Esophagus muscularis mucosa (tissue), 4 donors: ENCODE measurements around the gene NCKAP5. TPM values are rescaled to one million over a fixed set of nuclear protein-coding genes. Genes with fewer than 3 reads are reported as not detected.

Source experiments
- DNase-seq: peaks from one replicate; pipeline ENCODE4 v3.0.0-alpha.2; 2017; ENCODE audit errors: extremely low spot score
- H3K27ac ChIP-seq, 4 donors: fragments of 200-600 bp; sonication (generic); replicated peaks in 1 of 4; 1 replicate in 3 of 4; 2 replicates in 1 of 4; pipeline ENCODE4 v1.5.1; 2016 to 2019; ENCODE audit warnings: mild to moderate bottlenecking in 1 of 4
- H3K27me3 ChIP-seq, 4 donors: fragments of 200-600 bp; sonication (generic); one replicate each; pipeline versions ENCODE4 v1.5.1 to v1.6.0; 2016 to 2019
- H3K36me3 ChIP-seq, 4 donors: fragments of 200-600 bp; sonication (generic); one replicate each; pipeline ENCODE4 v1.5.1; 2016 to 2019
- H3K4me1 ChIP-seq, 4 donors: fragments of 200-600 bp; sonication (generic); one replicate each; pipeline ENCODE4 v1.5.1; 2016 to 2019
- H3K4me3 ChIP-seq, 4 donors: fragments of 200-600 bp; sonication (generic); 1 replicate in 2 of 4; 2 replicates in 2 of 4; pipeline ENCODE4 v1.5.1; 2016 to 2019; ENCODE audit warnings: mild to moderate bottlenecking in 4 of 4, moderate library complexity in 1 of 4
- H3K9me3 ChIP-seq, 4 donors: fragments of 200-600 bp; sonication (generic); 1 replicate in 3 of 4; 2 replicates in 1 of 4; pipeline ENCODE4 v1.5.1; 2016 to 2019
- EP300 ChIP-seq: sonication (generic); formaldehyde crosslinking; IDR thresholded peaks from one replicate; pipeline ENCODE4 v1.6.1; 2017; ENCODE audit warnings: antibody characterized with exemption
- POLR2A ChIP-seq: fragments of 450-650 bp; IDR thresholded peaks from one replicate; pipeline ENCODE4 v1.6.1; 2017; ENCODE audit warnings: antibody characterized with exemption, moderate library complexity, mild to moderate bottlenecking, low read depth
- POLR2AphosphoS5 ChIP-seq, 2 donors: sonication (generic); formaldehyde crosslinking; IDR thresholded peaks; one replicate each; pipeline ENCODE4 v1.6.1; 2017; ENCODE audit warnings: antibody characterized with exemption in 2 of 2
- WGBS: methylation state at CpG from one replicate; pipeline ENCODE4 v1.1.5; 2018; 5-methylcytosine and 5-hydroxymethylcytosine counted together
- intact Hi-C: fragments of 100-400 bp; cut with DNase I; formaldehyde crosslinking; loops from one replicate; pipeline ENCODE4 v1.15.1; 2023
- total RNA-seq, 4 donors: library from RNA; depleted of rRNA; stranded (reverse); fragments of >200 nt; gene quantifications; one replicate each; pipeline versions ENCODE4 v1.1.0 to v1.2.1, GENCODE V29; 2016
- TF ChIP-seq, protein P1 (sequence below), 3 experiments: fragments of 200-600 bp in 2 of 3; fragments of 450-650 bp in 1 of 3; sonication (generic) in 2 of 3; IDR thresholded peaks; one replicate each; pipeline ENCODE4 v1.5.1; 2017 to 2019; ENCODE audit warnings: antibody characterized with exemption in 3 of 3, mild to moderate bottlenecking in 2 of 3, moderate library complexity in 1 of 3

Gene NCKAP5
- total RNA-seq, 4 donors from 2014 or later, result 0.33 to 1.8 (median 1.0) TPM

- no peaks in the 10 kb centered on the region for H3K9me3 ChIP-seq
- no peak for DNase-seq
- no peak overlapping the region for H3K4me3 ChIP-seq
- H3K27me3 ChIP-seq, result no peaks in the 10 kb centered on the region
- no peaks in the 10 kb centered on the region for H3K4me1 ChIP-seq
- 88% methylated on average over 4 of the region's 4 CpGs for WGBS
- intact Hi-C loops, result no loop called here
- no peak for TF ChIP-seq EP300
- TF ChIP-seq, protein P1, sequence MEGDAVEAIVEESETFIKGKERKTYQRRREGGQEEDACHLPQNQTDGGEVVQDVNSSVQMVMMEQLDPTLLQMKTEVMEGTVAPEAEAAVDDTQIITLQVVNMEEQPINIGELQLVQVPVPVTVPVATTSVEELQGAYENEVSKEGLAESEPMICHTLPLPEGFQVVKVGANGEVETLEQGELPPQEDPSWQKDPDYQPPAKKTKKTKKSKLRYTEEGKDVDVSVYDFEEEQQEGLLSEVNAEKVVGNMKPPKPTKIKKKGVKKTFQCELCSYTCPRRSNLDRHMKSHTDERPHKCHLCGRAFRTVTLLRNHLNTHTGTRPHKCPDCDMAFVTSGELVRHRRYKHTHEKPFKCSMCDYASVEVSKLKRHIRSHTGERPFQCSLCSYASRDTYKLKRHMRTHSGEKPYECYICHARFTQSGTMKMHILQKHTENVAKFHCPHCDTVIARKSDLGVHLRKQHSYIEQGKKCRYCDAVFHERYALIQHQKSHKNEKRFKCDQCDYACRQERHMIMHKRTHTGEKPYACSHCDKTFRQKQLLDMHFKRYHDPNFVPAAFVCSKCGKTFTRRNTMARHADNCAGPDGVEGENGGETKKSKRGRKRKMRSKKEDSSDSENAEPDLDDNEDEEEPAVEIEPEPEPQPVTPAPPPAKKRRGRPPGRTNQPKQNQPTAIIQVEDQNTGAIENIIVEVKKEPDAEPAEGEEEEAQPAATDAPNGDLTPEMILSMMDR (IDR thresholded peaks at IDR 0.05), result no peak
- no peak for TF ChIP-seq POLR2AphosphoS5 (IDR thresholded peaks at IDR 0.05)
- TF ChIP-seq POLR2A, result no peak
- no peak overlapping the region for H3K27ac ChIP-seq
- H3K36me3 ChIP-seq, result no peaks in the 10 kb centered on the region
Observed at GRCh38 chr2:133390156-133390555, 178.1 kb downstream of the NCKAP5 start.

DNA sequence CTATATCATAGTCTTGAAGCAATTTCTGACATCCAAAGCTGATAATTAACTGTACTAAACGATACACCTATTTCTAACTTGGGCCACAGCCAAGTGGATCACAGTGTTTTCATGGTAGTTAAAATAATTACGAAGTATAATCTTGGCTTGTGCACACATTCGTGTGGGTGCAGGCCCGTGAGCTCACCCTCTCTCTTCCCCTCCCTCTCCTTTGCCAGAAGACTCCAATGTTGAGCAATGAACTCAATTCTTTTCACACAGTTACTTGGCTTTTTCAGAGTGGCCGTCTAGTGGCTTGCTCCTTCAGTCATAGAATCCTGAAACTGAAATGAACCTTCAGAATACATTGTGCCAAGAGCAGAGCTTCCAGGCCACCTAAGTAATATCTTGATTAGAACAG is 178.7 kb downstream of the NCKAP5 start:
- WGBS, result 84% methylated on average over 5 of the region's 5 CpGs
- H3K36me3 ChIP-seq, result no peaks in the 10 kb centered on the region
- no peak overlapping the region for H3K4me3 ChIP-seq
- TF ChIP-seq EP300 (no peak), POLR2AphosphoS5 (IDR thresholded peaks at IDR 0.05) (no peak), POLR2A (no peak)
- TF ChIP-seq, protein P1 (IDR thresholded peaks at IDR 0.05), result no peak
- H3K27me3 ChIP-seq, result no peaks in the 10 kb centered on the region
- no peaks in the 10 kb centered on the region for H3K4me1 ChIP-seq
- intact Hi-C loops, result no loop called here
- no peaks in the 10 kb centered on the region for H3K9me3 ChIP-seq
- no peak for DNase-seq
- no peak overlapping the region for H3K27ac ChIP-seq

- H3K4me1 ChIP-seq, result peaks cover 0 to 2% (median 0%) of the 10 kb centered on the region in 4 donors
- TF ChIP-seq EP300, result no peak
- TF ChIP-seq, protein P1 (IDR thresholded peaks at IDR 0.05), result no peak
- no peak for TF ChIP-seq POLR2A
- no peak for TF ChIP-seq POLR2AphosphoS5 (IDR thresholded peaks at IDR 0.05)
- H3K27ac ChIP-seq, result no peak overlapping the region
- intact Hi-C loops, result no loop called here
- H3K9me3 ChIP-seq, result no peaks in the 10 kb centered on the region
- no peak overlapping the region for H3K4me3 ChIP-seq
- no peak for DNase-seq
- no peaks in the 10 kb centered on the region for H3K36me3 ChIP-seq
- no peaks in the 10 kb centered on the region for H3K27me3 ChIP-seq
Observed at GRCh38 chr2:133382566-133382965, 185.7 kb downstream of the NCKAP5 start.

DNA sequence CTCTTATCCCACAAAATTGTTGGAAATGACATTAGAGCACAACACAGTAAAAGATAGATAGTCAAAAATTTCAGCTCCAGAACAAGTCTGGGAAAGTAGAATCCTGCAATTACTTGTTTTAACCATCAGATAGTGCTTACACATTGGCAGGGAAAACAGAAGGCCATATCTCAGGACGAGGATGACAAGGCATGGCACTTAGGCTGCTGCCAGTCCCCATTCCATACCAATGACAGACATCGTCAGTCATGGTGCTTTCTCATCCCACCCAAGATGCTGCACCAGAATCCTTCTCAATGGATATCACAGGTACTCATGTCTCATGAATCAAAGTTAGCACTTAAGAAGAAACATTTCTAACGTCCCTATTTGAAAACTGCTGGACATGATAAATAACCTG is 187.3 kb downstream of the NCKAP5 start:
- intact Hi-C loops, result no loop called here
- whole genome bisulfite sequencing, result 67% methylated on average over 3 of the region's 3 CpGs
- Histone ChIP-seq H3K27me3 (no peaks in the 10 kb centered on the region), H3K27ac (no peak overlapping the region), H3K4me1 (peaks cover 0 to 13% (median 3%) of the 10 kb centered on the region in 4 donors), H3K9me3 (no peaks in the 10 kb centered on the region), H3K4me3 (no peak overlapping the region), H3K36me3 (no peaks in the 10 kb centered on the region)
- DNase-seq, result no peak
- no peak for TF ChIP-seq POLR2AphosphoS5 (IDR thresholded peaks at IDR 0.05)
- no peak for TF ChIP-seq POLR2A
- TF ChIP-seq, protein P1 (IDR thresholded peaks at IDR 0.05), result no peak
- no peak for TF ChIP-seq EP300

GRCh38 chr2:133378928-133379549 is 189.2 kb downstream of the NCKAP5 start:
- no peaks in the 10 kb centered on the region for H3K27me3 ChIP-seq
- H3K4me3 ChIP-seq, result no peak overlapping the region
- TF ChIP-seq, protein P1 (IDR thresholded peaks at IDR 0.05), result no peak
- no peak for TF ChIP-seq POLR2A
- TF ChIP-seq EP300, result no peak
- no peak for TF ChIP-seq POLR2AphosphoS5 (IDR thresholded peaks at IDR 0.05)
- H3K9me3 ChIP-seq, result no peaks in the 10 kb centered on the region
- WGBS, result 75% methylated on average over 7 of the region's 7 CpGs
- intact Hi-C loops, result no loop called here
- H3K4me1 ChIP-seq, result peaks cover 0 to 13% (median 3%) of the 10 kb centered on the region in 4 donors
- no peaks in the 10 kb centered on the region for H3K36me3 ChIP-seq
- DNase-seq, result no peak
- H3K27ac ChIP-seq, result no peak overlapping the region
